Testis (tissue), 3 donors: ENCODE measurements around the gene AP2A2. TPM values are rescaled to one million over a fixed set of nuclear protein-coding genes. Genes with fewer than 3 reads are reported as not detected.

Experiments
- DNase-seq: peaks from one replicate; pipeline ENCODE4 v3.0.0-alpha.2; 2019
- H3K27ac ChIP-seq, 2 donors: fragments of 200-600 bp; sonication (generic); one replicate each; pipeline ENCODE4 v1.5.1; 2019
- H3K27me3 ChIP-seq: fragments of 200-600 bp; sonication (generic); one replicate; pipeline ENCODE4 v1.5.1; 2019
- H3K36me3 ChIP-seq: fragments of 200-600 bp; sonication (generic); one replicate; pipeline ENCODE4 v1.5.1; 2017; ENCODE audit warnings: low read depth; ENCODE audit errors: missing control alignments
- H3K4me1 ChIP-seq: fragments of 200-600 bp; sonication (generic); one replicate; pipeline ENCODE4 v1.5.1; 2019
- H3K4me3 ChIP-seq, 2 donors: fragments of 200-600 bp; sonication (generic); one replicate each; pipeline ENCODE4 v1.5.1; 2017 to 2019
- H3K9me3 ChIP-seq: fragments of 200-600 bp; sonication (generic); one replicate; pipeline ENCODE4 v1.5.1; 2017
- POLR2A ChIP-seq: fragments of 450-650 bp; IDR thresholded peaks from one replicate; pipeline ENCODE4 v1.6.1; 2017; ENCODE audit warnings: antibody characterized with exemption, mild to moderate bottlenecking, moderate library complexity
- WGBS, 2 donors: methylation state at CpG; one replicate each; pipeline ENCODE4 v1.1.5; 2018; 5-methylcytosine and 5-hydroxymethylcytosine counted together
- intact Hi-C: fragments of 100-400 bp; cut with DNase I; formaldehyde crosslinking; loops from one replicate; pipeline ENCODE4 v1.15.1; 2023; ENCODE audit warnings: low total_unique reads
- polyA plus RNA-seq: library from polyadenylated mRNA; stranded (reverse); fragments of 350-450 nt; fragmentation: Illumina TruSeq; extraction: RNeasy Lipid Tissue Mini Kit (QIAGEN cat#74804); gene quantifications from one replicate; pipeline ENCODE4 v1.2.3, GENCODE V29; 2014; ENCODE audit warnings: low read depth, low replicate concordance; ENCODE audit not compliant: insufficient read depth
- total RNA-seq, 2 donors: library from RNA; depleted of rRNA; stranded (reverse); fragments of >200 nt; gene quantifications; one replicate each; pipeline ENCODE4 v1.2.3, GENCODE V29; 2016
- TF ChIP-seq, protein P1 (sequence below), 3 experiments: fragments of 450-650 bp in 2 of 3; fragments of 200-600 bp in 1 of 3; sonication (generic) in 1 of 3; IDR thresholded peaks; one replicate each; pipeline ENCODE4 v1.5.1; 2016 to 2019; ENCODE audit warnings: antibody characterized with exemption in 3 of 3, mild to moderate bottlenecking in 2 of 3, moderate library complexity in 1 of 3

AP2A2 gene
- total and polyA plus RNA-seq, 3 donors from 2014 or later, result 82.0 to 106 (median 95.0) TPM

DNA sequence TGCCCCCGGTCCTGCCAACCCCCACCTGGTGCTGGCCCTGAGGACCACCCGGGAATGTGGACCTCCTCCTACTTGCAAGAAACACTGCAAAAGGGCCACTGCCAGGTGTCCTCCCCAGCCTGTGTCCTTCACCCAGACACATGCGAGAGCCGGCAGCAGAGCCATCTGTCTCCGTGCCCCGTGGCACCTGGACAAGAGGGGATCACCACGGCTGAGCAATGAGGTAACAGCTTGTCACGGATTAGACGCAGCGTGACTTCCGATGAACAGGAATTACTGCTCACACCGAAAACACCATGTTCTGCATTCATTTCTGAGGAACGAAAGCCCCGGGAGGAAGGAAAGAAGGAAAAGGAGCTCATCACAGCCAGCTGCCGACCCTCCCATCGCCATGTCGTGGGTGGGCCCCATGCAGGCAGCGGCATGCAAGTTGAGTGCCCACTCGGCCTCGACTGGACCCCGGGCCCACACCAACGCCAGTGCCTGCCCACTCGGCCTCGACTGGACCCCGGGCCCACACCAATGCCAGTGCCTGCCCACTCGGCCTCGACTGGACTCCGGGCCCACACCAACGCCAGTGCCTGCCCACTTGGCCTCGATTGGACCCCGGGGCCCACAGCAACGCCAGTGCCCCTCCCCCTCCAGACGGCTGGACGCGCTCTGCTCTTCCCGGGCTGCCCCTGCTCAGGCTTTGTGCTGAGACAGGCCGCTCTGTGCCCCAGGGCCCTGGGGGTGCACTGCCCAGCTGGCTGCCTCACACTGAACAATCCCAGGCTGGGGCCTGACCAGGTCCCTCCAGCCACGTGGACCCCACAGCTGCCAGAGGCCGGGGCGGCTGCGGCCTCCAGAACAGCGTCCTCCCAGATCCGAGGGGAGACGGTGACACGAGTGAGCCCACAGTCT, 37.1 kb upstream of the AP2A2 start:
- DNase-seq, result no peak
- no peaks in the 10 kb centered on the region for H3K9me3 ChIP-seq
- no peaks in the 10 kb centered on the region for H3K36me3 ChIP-seq
- TF ChIP-seq, protein P1, sequence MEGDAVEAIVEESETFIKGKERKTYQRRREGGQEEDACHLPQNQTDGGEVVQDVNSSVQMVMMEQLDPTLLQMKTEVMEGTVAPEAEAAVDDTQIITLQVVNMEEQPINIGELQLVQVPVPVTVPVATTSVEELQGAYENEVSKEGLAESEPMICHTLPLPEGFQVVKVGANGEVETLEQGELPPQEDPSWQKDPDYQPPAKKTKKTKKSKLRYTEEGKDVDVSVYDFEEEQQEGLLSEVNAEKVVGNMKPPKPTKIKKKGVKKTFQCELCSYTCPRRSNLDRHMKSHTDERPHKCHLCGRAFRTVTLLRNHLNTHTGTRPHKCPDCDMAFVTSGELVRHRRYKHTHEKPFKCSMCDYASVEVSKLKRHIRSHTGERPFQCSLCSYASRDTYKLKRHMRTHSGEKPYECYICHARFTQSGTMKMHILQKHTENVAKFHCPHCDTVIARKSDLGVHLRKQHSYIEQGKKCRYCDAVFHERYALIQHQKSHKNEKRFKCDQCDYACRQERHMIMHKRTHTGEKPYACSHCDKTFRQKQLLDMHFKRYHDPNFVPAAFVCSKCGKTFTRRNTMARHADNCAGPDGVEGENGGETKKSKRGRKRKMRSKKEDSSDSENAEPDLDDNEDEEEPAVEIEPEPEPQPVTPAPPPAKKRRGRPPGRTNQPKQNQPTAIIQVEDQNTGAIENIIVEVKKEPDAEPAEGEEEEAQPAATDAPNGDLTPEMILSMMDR (IDR thresholded peaks at IDR 0.05), result no peak
- no peak for TF ChIP-seq POLR2A
- intact Hi-C loops, result no loop called here
- no peak overlapping the region for H3K27ac ChIP-seq
- no peak overlapping the region for H3K4me3 ChIP-seq
- no peaks in the 10 kb centered on the region for H3K4me1 ChIP-seq
- WGBS, 2 donors, result 91% methylated on average over 41 to 45 of the region's 45 CpGs
- no peaks in the 10 kb centered on the region for H3K27me3 ChIP-seq

DNA sequence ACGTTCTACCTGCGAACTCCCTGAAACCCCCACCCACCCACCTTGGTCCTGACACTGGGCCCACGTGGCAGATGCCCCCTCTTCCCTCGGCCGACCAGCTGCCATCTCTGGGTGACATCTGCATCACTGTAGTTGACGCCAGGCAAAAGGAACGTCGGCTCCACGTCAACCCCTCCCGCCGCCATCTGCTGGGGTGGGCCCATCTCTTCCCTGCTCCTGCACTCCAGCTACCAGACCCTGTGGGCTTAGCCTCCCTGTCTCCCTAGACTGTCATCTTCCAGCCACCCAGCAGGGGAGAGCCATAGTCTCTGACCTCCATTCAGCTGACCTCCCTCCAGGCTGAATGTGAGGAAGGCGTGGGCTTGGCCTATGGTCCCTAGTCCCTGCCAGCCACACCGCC, 36.4 kb upstream of the AP2A2 start:
- WGBS, 2 donors, result 95 to 98% methylated on average over 13 of the region's 13 CpGs
- no peak for DNase-seq
- no peak for TF ChIP-seq POLR2A
- TF ChIP-seq, protein P1 (IDR thresholded peaks at IDR 0.05), result no peak
- Histone ChIP-seq H3K27me3 (no peaks in the 10 kb centered on the region), H3K4me1 (no peaks in the 10 kb centered on the region), H3K4me3 (no peak overlapping the region), H3K9me3 (no peaks in the 10 kb centered on the region), H3K36me3 (no peaks in the 10 kb centered on the region), H3K27ac (no peak overlapping the region)
- intact Hi-C loops, result no loop called here

DNA sequence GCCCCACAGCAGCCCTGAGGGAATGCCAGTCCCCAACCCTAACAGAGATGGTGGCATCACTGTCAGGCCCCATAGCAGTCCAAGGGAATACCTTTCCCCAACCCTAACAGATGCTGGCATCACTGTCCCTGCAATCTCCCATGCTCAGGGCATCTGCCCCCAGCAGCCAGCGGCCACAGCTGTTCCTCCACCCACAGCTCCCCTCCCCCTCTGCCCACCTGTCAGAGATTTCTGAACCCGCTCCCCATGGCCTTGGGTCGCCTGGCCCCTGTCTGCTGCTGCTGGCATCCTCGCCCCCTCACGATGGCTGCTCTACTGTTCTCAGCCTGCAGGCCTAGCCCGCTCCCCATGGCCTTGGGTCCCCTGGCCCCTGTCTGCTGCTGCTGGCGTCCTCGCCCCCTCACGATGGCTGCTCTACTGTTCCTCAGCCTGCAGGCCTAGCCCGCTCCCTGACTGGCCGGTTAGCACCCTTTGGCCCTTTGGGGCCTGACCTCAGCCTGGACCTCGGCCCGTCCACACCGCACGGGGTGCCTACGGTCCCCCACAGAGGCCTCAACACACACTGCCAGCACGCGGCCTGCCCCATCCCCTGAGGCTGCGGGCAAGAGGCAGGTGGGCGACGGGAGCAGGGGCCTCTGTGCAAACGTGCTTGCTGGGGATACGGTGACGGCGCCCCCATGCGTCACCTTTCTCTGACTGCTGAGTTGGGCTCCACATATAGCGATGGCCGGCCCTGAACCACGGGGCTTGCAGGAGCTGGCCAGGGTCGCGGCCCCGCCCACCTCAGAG, 35.8 kb upstream of the AP2A2 start:
- TF ChIP-seq, protein P1 (IDR thresholded peaks at IDR 0.05), result no peak
- no peak for TF ChIP-seq POLR2A
- intact Hi-C loops, result no loop called here
- Histone ChIP-seq H3K9me3 (no peaks in the 10 kb centered on the region), H3K27ac (no peak overlapping the region), H3K36me3 (no peaks in the 10 kb centered on the region), H3K4me3 (no peak overlapping the region), H3K4me1 (no peaks in the 10 kb centered on the region), H3K27me3 (no peaks in the 10 kb centered on the region)
- DNase-seq, result no peak
- 87 to 90% methylated on average over 16 to 32 of the region's 32 CpGs for WGBS, 2 donors

DNA sequence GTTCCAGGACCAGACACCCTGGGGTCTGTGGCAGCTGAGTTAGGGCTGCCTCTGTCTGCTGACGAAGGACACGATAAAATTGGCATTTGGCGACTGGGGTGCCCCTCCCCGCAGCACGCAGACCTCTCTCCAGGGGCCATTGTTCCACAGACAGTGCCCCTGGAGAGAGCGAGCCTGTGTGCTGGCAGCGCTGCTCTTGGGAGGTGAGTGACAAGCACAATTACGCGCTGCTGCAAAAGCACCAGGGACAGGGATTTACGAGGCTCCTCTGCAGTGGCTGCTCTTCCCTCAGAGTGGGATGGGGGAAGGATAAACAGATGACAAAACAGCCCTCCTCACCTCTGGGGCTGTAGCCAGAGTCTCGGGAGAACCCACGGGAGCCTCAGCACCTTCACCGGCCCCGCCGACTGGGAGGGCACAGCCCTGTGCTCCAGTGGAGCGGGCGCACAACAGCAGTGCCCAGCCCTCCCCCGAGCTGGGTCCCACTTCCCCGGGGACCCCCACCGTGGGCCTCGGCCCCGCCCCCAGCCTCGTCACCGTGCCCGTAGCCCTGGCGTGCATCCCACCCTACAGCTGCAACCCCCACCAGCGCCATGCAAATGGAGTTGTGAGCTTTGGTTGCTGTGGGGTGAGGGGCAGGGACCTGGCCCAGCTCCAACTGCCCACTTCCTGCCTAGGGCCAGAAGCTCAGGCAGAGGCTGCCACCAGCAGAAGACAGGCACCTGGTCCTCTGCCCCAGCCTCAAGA, 34.7 kb upstream of the AP2A2 start:
- Histone ChIP-seq H3K4me3 (no peak overlapping the region), H3K4me1 (no peaks in the 10 kb centered on the region), H3K27me3 (no peaks in the 10 kb centered on the region), H3K36me3 (no peaks in the 10 kb centered on the region), H3K27ac (no peak overlapping the region), H3K9me3 (no peaks in the 10 kb centered on the region)
- TF ChIP-seq POLR2A, result no peak
- TF ChIP-seq, protein P1 (IDR thresholded peaks at IDR 0.05), result no peak
- intact Hi-C loops, result no loop called here
- WGBS, 2 donors, result 80 to 84% methylated on average over 8 to 27 of the region's 27 CpGs
- DNase-seq, result no peak
